HEK293T (cell line): ENCODE measurements around the gene TPRG1.

ENCODE experiments used
- CTCF ChIA-PET: fragments of 350-600 bp; formaldehyde crosslinking; extraction: SDS; loops from one replicate; lab custom pipeline; 2021; ENCODE audit warnings: antibody characterized with exemption, inconsistent platforms; lab: Yijun Ruan, JAX
- POLR2A ChIA-PET: fragments of 350-600 bp; formaldehyde crosslinking; extraction: SDS; loops from one replicate; lab custom pipeline; 2020; ENCODE audit warnings: antibody characterized with exemption, inconsistent platforms; lab: Yijun Ruan, JAX
- DNase-seq: peaks from one replicate; pipeline ENCODE4 v3.0.0; 2012; ENCODE audit warnings: mixed read lengths; ENCODE audit errors: extremely low spot score
- ARNT ChIP-seq: fragments of 450-650 bp; IDR thresholded peaks from 2 replicates; pipeline ENCODE4 v1.6.1; 2017; ENCODE audit warnings: mild to moderate bottlenecking
- BHLHE40 ChIP-seq: fragments of 450-650 bp; IDR thresholded peaks from 2 replicates; pipeline ENCODE4 v1.6.1; 2016; ENCODE audit warnings: mild to moderate bottlenecking, moderate library complexity, borderline replicate concordance
- CTBP1 ChIP-seq: fragments of 450-650 bp; IDR thresholded peaks from 2 replicates; pipeline ENCODE4 v1.6.1; 2016; ENCODE audit warnings: borderline replicate concordance
- ELF4 ChIP-seq: fragments of 450-650 bp; IDR thresholded peaks from 2 replicates; pipeline ENCODE4 v1.6.1; 2017; ENCODE audit warnings: antibody characterized with exemption
- FOXA1 ChIP-seq: fragments of 450-650 bp; IDR thresholded peaks from 2 replicates; pipeline ENCODE4 v1.6.1; 2016; ENCODE audit warnings: mild to moderate bottlenecking
- FOXK2 ChIP-seq: fragments of 450-650 bp; IDR thresholded peaks from 2 replicates; pipeline ENCODE4 v1.6.1; 2016; ENCODE audit warnings: mild to moderate bottlenecking
- FOXM1 ChIP-seq: fragments of 450-650 bp; IDR thresholded peaks from 2 replicates; pipeline ENCODE4 v1.6.1; 2017; ENCODE audit warnings: mild to moderate bottlenecking, borderline replicate concordance
- HDGF ChIP-seq: fragments of 450-650 bp; IDR thresholded peaks from 2 replicates; pipeline ENCODE4 v1.6.1; 2017; ENCODE audit warnings: antibody characterized with exemption, borderline replicate concordance
- L3MBTL2 ChIP-seq: fragments of 450-650 bp; conservative IDR thresholded peaks from 2 replicates; pipeline ENCODE4 v1.6.1; 2016; ENCODE audit warnings: mild to moderate bottlenecking
- LEF1 ChIP-seq: fragments of 450-650 bp; IDR thresholded peaks from 2 replicates; pipeline ENCODE4 v1.6.1; 2017; ENCODE audit warnings: mild to moderate bottlenecking, borderline replicate concordance
- NFRKB ChIP-seq: fragments of 450-650 bp; IDR thresholded peaks from 2 replicates; pipeline ENCODE4 v1.6.1; 2016; ENCODE audit warnings: mild to moderate bottlenecking, moderate library complexity
- PKNOX1 ChIP-seq: fragments of 450-650 bp; IDR thresholded peaks from 2 replicates; pipeline ENCODE4 v1.6.1; 2016
- SP1 ChIP-seq: fragments of 450-650 bp; IDR thresholded peaks from 2 replicates; pipeline ENCODE4 v1.6.1; 2017
- SUZ12 ChIP-seq: fragments of 450-650 bp; IDR thresholded peaks from 2 replicates; pipeline ENCODE4 v1.6.1; 2016; ENCODE audit warnings: mild to moderate bottlenecking
- TARDBP ChIP-seq: fragments of 450-650 bp; IDR thresholded peaks from 2 replicates; pipeline ENCODE4 v1.6.1; 2016
- ZNF384 ChIP-seq: fragments of 450-650 bp; IDR thresholded peaks from 2 replicates; pipeline ENCODE4 v1.6.1; 2016

TPRG1 gene

GRCh38 chr3:189330066-189330465, 158.3 kb downstream of the TPRG1 start:
- CTCF ChIA-PET = interaction anchor here (0.8 kb wide), 1 partner anchor 11 kb away, joined by 3 read pairs; no protein-coding TSS in a partner anchor
- POLR2A ChIA-PET = no interaction called here
- no peak for DNase-seq
- TF ChIP-seq L3MBTL2 = no peak

GRCh38 chr3:189331002-189331418, 159.2 kb downstream of the TPRG1 start:
- no peak for DNase-seq
- TF ChIP-seq FOXK2 (no peak), BHLHE40 (no peak), PKNOX1 (no peak), TARDBP (no peak), FOXM1 (no peak), NFRKB (no peak), ARNT (no peak), L3MBTL2 (no peak), ELF4 (no peak), FOXA1 (no peak), LEF1 (no peak), CTBP1 (no peak), HDGF (no peak), ZNF384 (no peak), SUZ12 (no peak)
- CTCF ChIA-PET = interaction anchor here (0.8 kb wide), 1 partner anchor 10 kb away, joined by 3 read pairs; no protein-coding TSS in a partner anchor
- POLR2A ChIA-PET = no interaction called here

- no peak for TF ChIP-seq HDGF
- no peak for TF ChIP-seq SUZ12
- TF ChIP-seq NFRKB = no peak
- TF ChIP-seq L3MBTL2 = no peak
- TF ChIP-seq ARNT = no peak
- TF ChIP-seq CTBP1 = no peak
- no peak for TF ChIP-seq PKNOX1
- no peak for TF ChIP-seq SP1
- TF ChIP-seq LEF1 = no peak
- TF ChIP-seq TARDBP = no peak
- TF ChIP-seq FOXK2 = no peak
- no peak for TF ChIP-seq FOXA1
- no peak for TF ChIP-seq BHLHE40
- TF ChIP-seq ZNF384 = no peak
- POLR2A ChIA-PET = no interaction called here
- CTCF ChIA-PET = no interaction called here
- no peak for DNase-seq
Observed at GRCh38 chr3:189334064-189334920, 162.5 kb downstream of the TPRG1 start.

- ChIA-PET CTCF (no interaction called here), POLR2A (interaction anchor here (0.5 kb wide), 1 partner anchor 1685 kb away, joined by 3 read pairs; no protein-coding TSS in a partner anchor)
- TF ChIP-seq SP1 (no peak), LEF1 (no peak), CTBP1 (no peak), BHLHE40 (no peak), ELF4 (no peak), ZNF384 (no peak), FOXK2 (no peak), NFRKB (no peak), SUZ12 (no peak), ARNT (no peak), FOXA1 (no peak), PKNOX1 (no peak), L3MBTL2 (no peak), TARDBP (no peak), FOXM1 (no peak), HDGF (no peak)
- no peak for DNase-seq
Observed at GRCh38 chr3:189337673-189338091, 165.9 kb downstream of the TPRG1 start.

GRCh38 chr3:189338366-189338765, 166.6 kb downstream of the TPRG1 start:
- DNase-seq = no peak
- ChIA-PET POLR2A (no interaction called here), CTCF (no interaction called here)
- TF ChIP-seq NFRKB = no peak
- no peak for TF ChIP-seq LEF1
- TF ChIP-seq PKNOX1 = no peak
- no peak for TF ChIP-seq FOXA1
- TF ChIP-seq ELF4 = no peak
- TF ChIP-seq SP1 = no peak
- TF ChIP-seq L3MBTL2 = no peak
- no peak for TF ChIP-seq FOXK2
- TF ChIP-seq ZNF384 = no peak
- TF ChIP-seq BHLHE40 = no peak
- TF ChIP-seq SUZ12 = no peak
- TF ChIP-seq ARNT = no peak
- no peak for TF ChIP-seq TARDBP
- no peak for TF ChIP-seq CTBP1
- TF ChIP-seq HDGF = no peak
- TF ChIP-seq FOXM1 = no peak
